ENCODE measurements around the gene TAAR9.

DNA sequence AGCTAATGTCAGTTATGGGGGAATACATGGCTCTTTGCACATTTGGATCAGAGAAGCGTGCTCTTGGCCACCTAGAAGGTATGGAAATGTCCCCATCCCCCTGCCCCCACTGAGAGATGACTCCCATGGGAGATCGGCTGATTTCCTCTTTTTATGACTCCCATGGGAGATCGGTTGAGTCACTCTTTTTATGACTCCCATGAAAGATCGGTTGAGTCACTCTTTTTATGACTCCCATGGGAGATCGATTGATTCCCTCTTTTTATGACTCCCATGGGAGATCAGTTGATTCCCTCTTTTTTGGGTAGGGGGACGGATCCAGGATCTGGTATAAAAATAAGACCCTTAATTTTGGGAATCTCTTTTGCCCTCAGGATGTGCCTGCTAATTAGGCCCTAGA is 10.3 kb upstream of the TAAR9 start:
- TF ChIP-seq, protein P1, sequence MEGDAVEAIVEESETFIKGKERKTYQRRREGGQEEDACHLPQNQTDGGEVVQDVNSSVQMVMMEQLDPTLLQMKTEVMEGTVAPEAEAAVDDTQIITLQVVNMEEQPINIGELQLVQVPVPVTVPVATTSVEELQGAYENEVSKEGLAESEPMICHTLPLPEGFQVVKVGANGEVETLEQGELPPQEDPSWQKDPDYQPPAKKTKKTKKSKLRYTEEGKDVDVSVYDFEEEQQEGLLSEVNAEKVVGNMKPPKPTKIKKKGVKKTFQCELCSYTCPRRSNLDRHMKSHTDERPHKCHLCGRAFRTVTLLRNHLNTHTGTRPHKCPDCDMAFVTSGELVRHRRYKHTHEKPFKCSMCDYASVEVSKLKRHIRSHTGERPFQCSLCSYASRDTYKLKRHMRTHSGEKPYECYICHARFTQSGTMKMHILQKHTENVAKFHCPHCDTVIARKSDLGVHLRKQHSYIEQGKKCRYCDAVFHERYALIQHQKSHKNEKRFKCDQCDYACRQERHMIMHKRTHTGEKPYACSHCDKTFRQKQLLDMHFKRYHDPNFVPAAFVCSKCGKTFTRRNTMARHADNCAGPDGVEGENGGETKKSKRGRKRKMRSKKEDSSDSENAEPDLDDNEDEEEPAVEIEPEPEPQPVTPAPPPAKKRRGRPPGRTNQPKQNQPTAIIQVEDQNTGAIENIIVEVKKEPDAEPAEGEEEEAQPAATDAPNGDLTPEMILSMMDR (IDR thresholded peaks at IDR 0.05) = no peak
- no peak for TF ChIP-seq EZH2 (IDR thresholded peaks at IDR 0.05)
- no peak for TF ChIP-seq EZH2phosphoT487 (IDR thresholded peaks at IDR 0.05)

Data from neural progenitor cell (in vitro differentiated cells).